Right lobe of liver (tissue), 4 donors: ENCODE results near the gene NYAP2.

Source experiments
- CTCF ChIP-seq, 4 donors: fragments of 200-600 bp in 3 of 4; fragments of 450-650 bp in 1 of 4; IDR thresholded peaks; one replicate each; pipeline versions ENCODE4 v1.5.1 to v1.8.0; 2016 to 2022; ENCODE audit warnings: antibody characterized with exemption in 4 of 4, mild to moderate bottlenecking in 2 of 4
- POLR2A ChIP-seq: fragments of 450-650 bp; IDR thresholded peaks from one replicate; pipeline ENCODE4 v1.6.1; 2017; ENCODE audit warnings: antibody characterized with exemption, mild to moderate bottlenecking
- donor health status: DM: no; HTN: no; CAD: no.
- donor health status: DM: no; HTN: no; CAD: no.
- donor health status: DM: no; HTN: yes; CAD: no.

- TF ChIP-seq CTCF (IDR thresholded peaks at IDR 0.05): no peak
- no peak for TF ChIP-seq POLR2A
Observed at GRCh38 chr2:225495706-225496105, 96.2 kb downstream of the NYAP2 start.
